ENCODE results near the gene UBASH3A.
"Not testable (repeated sequence)": the region's sequence is repeated elsewhere in the genome, so short reads cannot be mapped to it uniquely, and the experiment has no call there.

The UBASH3A gene

DNA sequence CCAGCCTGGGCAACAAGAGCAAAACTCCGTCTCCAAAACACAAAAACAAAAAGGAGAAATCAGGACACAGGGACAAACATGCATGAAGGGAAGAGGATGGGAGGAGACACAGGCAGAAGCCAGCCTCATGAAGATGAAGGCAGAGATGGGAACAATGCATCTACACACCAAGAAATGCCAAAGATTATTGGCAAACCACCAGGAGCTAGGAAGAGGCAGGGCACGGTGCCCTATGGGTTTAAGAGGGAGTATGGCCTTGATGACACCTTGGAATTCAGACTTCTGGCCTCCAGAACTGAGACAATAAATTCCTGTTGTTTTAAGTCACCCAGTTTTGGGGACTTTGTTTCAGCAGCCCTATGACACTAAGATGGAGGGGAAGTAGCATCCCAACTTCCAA, 13.0 kb upstream of the UBASH3A start:
- DNase-seq (ENCODE audit: low spot score) = peak; percentile 49

DNA sequence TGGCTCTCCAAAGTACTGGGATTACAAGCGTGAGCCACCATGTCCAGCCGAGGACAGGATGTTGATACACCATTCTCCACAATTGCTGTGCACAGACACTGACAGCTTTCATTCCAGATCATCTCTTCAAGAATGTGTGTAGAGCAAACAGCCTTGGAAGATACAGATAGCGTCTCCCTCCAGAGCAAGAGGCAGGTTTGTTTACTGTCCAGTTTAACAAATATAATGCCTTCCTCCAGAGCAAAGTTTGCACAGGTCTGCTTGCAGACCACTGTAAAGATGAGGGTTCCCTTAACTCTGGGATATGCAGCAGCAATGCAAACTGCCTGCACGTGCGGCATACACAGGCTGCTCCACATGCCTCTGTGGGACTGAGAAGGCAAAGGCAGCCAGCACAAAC, 12.4 kb upstream of the UBASH3A start:
- DNase-seq (ENCODE audit: low spot score) = no peak

DNA sequence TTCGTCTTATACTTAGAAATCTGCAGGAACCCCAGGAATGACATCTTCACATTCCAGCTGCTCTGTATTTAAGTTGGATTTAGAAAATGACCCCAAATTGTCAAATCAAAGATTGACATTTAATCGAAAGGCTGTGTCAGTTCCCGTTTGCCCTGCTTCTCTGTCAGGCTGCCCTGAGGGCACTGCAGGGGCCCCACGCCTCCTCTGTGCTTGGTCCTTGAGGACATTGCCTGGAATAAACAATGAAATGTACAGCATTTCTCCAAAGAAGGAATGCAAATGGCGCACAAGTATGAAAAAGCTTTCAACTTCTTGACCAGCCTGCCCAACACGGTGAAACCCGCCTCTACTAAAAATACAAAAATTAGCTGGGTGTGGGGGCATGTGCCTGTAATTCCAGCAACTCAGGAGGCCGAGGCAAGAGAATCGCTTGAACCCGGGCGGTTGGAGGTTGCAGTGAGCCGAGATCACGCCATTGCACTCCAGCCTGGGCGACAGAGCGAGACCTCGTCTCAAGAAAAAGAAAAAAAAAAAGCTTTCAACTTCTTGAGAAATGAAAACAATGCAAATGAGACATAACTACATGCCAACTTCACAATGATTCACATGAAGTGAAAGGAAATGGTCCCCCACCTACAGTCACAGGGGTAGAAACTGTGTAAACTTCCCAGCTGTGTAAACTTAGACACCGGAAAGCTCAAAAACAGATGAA, 10.8 kb upstream of the UBASH3A start:
- no peak for DNase-seq (ENCODE audit: low spot score)

DNA sequence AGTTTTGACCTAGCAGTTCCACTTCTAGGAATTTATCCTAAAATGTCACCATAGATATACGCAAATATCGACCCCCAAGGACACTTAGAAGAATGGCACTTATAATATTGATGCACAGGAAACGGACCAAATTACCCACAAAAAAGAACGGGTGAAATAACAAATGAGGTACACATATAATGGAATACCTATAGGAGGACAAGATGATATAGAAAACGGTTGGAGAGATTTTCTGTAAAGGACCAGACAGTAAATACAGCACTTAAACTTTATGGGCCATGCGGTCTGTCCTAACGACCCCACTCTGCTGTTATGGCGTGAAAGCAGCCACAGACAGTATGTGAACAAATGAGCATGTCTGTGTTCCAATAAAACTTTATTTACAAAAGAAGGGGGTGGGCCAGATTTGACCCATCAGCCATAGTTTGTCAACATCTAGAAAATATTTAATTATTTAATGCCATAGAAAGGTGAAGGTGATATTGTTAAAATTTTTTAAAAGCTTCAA, 10.2 kb upstream of the UBASH3A start:
- no peak for DNase-seq (ENCODE audit: low spot score)

DNA sequence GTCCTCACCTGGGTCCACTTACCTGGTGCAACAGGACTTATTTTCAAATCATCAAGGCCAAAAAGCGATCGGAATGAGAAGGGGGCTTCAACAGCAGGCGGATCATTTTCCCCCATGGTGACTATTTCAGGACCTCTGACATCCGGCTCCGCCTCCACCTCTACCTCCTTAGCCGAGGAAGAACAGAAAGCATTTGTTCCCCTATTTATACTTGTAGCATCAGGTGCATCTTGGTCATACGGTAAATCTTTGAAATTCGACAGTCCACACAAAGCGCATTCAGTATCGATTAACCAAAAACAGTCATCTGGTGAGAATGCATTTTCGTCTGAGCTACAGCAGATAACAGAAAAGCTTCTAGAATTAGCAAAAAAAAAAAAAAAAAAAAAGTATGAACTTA, 8.4 kb upstream of the UBASH3A start:
- no peak for DNase-seq (ENCODE audit: low spot score)

DNA sequence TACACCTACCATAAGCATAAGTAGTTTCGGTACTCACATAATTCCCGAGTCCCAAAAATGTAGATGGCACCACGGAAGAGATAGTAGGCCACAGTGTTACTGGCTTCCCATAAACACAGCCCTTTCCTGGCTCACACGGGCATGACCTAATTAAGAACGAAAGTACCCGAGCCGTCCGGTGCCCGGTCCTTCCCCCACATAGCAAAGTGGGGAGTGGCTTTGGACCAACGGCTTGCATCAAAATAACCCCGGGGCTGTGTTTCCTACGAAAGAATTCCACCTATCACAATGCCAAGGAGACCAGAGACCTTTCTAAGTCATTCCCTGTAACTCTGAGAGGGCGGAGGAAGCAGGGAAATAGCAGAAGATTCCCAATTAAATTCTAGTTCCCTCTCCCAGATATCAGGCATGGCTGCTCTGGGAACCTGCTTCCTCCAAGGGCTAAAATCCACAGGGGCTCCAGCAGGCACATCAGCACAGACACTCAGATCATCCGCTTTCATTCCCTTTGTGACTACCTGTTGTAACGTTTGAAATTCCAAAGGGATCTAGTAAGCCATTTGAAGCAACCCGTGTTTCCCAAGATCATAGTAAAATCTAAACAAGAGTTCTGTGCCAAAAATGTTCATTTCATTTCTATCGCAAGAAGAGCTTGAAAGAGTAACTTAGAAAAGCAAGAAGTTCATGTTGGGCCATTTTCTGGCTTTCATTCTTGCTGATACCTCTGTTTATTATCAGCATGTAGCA, 7.6 kb upstream of the UBASH3A start, which contains the start of gene TMPRSS3:
Gene TMPRSS3 (minus strand): TSS at position 148 of the 747 bp plus-strand sequence. CDS start 635 bp downstream, outside the sequence.
- DNase-seq (ENCODE audit: low spot score) = peak; percentile 78

DNA sequence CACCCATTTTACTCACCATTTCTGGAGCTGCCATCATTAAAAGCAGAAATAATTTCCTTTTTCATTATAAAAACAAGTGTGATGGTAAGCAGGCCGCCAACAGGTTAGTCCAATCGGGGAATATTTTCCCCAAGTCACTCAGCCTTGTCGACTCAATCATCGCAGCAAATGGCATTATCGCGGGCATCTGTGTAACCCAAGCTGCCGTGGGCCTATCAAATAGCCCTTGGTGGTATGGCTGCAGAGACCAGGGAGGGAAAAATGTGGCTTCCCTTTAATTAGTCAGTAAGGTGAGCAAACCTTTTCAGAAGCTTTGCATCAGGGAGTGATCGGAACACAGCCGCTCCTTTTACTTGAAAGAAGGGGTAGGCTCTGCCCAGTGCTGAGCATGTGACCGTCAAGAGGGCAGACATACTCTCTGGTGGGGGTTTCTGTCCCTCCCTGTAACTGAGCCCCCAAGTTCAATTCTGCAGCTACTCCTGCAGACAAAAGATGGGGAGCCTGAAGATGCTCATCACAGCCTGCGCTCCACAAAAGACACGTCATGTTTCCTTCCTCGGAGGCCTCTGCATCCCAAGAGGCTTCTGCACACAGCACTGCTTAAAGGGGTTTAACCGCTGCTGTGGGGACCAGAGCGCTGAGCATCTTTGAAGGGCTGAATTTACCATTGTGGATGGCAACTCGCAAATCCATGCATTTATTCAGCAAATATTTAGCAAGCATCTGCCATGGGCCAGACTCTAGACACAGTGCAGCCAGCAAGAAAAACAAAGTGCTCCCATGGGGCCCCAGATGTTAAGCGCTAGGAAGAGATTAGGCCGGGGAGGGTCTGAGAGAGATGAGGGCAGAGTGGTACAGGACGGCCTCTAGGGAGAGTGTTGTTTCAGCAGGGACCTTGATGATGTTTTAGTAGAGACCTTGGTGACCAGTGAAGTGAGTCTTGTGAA, 6.6 kb upstream of the UBASH3A start:
- DNase-seq (ENCODE audit: low spot score) = no peak

DNA sequence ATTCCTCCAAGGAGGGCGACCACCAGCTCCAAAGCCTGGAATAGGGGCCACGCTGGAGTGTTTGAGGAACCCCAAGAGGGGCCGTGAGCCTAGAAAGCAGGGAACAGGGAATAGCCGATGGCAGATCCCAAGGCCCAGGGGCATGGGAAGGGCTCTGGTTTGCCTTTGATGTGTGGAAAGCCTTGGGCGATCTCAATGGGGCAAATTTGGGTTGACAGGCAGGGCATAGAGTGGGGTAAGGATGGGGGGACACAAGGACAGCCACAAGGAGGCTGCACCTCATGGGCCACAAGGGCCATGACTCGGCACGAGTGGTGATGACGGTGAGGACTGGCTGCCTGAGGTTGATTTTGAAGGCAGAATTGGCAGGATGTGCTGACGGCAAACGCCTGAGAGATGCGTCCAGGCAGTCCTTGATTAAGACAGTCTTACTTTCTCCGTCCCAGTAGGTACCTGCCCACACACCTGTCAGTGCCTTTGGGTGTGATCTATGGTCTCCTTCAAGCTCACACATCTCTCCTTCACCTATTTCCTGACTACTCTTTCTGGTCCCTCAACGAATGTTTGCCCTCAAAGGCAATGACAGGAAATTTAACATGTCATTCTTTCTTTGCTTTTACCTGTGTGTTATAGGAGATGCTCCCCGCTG, 5.8 kb upstream of the UBASH3A start:
- no peak for DNase-seq (ENCODE audit: low spot score)

DNA sequence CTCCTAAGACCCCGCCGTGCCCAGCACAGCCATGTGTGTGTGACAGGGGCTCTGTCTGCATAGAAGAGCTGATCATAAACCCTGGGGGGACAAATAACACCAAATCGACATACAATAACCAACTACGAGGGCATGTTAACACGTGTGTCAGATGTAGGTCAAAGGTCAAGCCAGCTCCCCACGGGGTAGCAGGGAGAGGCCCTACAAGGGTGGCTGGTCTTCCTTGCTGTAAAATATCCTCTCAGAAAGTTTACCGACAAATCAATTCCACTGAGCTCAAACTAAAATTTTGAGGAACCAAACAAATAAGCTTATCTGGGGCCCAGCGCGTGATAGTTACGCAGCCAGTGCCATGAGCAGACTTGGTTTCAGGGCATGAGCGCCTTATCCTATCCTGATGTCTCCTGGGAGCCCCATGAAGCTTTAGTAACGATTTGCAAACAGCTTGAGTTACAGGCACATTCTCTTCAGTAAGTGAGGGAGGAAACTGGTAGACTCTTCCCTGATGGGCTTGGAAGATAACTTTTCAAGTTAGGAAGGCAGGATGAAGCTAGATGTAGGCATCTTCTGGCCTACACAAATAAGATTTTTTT, 5.2 kb upstream of the UBASH3A start:
- DNase-seq (ENCODE audit: low spot score) = no peak

DNA sequence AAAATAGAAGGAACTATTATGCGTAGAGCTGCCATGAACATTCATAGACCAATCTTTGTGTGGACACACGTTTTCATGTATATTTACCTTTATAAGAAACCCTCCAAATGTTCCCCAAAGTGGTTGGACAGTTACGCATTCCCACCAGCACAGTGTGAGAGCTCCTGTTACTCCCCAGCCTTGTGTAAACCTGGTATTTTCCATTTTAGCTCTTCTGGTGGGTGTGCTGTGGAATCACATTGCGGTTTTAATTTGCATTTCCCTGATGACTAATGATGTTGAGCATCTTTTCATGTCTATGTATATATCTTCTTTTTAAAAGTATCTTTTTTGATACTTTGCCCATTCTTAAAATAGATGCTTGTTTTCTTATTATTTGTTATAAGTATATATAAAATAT, 3.2 kb upstream of the UBASH3A start:
- no peak for DNase-seq (ENCODE audit: low spot score)

DNA sequence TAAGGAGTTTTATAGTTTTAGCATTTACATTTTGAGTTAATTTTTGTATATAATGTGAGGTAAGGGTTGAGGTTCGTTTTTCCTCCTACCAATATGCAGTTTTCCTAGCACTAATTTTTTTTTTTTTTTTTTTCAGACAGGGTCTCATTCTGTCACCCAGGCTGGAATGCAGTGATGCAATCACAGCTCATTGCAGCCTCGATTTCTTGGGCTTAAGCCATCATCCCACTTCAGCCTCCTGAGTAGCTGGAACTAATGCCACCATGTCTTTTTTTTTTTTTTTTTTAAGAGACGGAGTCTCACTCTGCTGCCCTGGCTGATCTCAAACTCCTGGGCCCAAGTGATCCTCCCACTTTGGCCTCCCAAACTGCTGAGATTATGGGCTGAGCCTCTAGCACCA, 2.5 kb upstream of the UBASH3A start:
- no peak for DNase-seq (ENCODE audit: low spot score)

DNA sequence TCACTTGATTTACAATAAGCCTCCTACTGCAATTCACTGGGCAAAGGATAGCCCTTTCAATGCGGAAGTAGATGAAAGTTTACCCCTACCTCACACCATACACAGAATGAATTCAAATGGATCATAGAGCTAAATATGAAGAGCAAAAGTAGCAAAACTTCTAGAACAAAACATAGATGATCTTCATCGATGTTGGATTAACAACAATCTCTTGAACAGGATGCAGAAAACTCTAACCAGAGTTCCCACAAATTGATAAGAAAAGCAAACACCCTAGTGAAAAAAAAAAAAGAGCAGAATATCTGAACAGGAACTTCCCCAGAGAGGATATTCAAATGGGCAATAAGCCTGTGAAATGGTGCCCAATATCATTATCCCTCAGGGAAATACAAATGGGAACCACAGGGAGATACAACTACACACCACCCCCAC, 1.9 kb upstream of the UBASH3A start:
- DNase-seq (ENCODE audit: low spot score) = no peak

DNA sequence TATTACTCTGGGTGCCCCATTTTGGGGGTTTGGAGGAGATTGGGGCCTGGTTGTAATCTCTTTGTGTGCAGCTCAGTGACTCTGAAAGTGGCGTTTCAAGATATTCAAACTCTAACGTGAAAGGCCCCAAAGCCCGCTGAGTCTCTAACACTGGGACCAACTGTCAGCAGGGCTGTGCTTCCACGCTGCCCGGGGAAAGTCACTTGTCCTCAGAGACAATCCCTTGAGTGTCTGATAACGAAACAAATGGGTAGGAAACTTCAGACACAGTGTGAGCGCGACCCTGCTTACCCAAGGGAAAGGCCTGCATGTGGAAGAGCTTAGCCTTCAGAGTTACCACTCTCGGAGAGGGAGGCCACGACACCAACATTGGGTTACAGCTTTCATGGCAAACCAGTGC, 837 bp downstream of the UBASH3A start:
- no peak for DNase-seq (ENCODE audit: low spot score)

DNA sequence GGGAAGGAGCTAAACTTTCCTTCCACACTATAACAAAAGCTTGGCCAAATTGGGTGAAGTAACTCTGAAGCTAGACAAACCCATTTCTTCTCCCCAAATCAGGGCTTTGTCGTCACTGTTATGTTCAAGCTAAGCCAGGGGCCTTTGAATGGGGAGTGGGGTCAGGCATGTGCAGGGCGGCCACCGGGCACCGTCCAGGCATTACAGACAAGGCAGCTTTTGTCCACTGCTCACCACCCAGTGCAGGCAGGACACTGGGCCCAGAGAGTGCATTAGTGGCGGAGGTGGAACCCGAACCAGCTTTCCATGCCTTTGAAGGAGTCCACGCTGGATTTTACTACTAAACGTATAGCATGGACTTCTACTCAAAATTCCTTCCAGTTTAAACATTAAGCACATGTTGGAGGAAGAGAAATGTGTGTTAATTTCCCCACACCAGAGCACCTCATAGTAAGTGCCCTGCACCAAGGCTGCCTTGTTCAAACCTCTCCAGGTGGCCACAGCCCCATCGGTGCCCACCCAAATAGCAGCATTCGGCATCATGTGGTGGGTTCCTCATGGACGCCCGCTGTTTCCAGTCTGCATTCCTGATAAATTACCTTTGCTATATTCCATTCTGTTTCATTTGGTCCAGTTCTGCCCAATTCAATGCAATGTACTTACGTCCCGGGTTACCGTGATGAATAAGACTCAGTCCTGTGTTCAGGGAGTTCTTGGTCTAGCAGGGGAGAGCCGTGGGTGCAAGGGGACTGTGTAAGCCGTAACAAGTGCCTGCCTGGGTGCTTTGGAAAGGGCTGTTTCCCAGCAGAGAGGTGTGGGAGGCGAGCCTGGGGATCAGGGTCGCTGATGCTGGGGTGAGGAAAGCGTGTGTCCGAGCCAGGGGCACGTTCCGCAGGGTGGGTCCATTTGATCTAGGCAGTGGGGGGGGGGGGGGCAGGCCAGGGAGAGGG, 1.6 kb downstream of the UBASH3A start:
- DNase-seq (ENCODE audit: low spot score) = no peak

DNA sequence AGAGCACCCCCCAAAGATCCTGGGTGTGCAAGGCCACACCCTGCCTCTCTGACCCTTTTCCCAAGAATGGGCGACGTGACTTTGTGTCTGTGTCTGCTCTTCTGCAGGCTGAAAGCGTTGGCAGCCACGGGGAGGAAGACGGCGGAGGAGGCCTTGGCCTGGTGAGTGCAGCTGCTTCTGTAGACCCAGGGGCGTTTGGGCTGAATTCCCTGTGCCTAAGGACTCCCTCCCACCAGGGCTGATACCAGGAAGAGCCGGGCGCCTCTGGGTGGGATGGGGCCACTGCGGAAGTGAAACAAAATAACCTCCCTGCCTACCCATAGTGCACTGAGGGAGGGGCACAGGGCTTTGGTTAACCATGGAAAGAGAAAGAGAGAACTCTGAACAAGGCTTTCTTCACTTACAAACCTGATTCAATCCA, 2.5 kb downstream of the UBASH3A start:
- DNase-seq (ENCODE audit: low spot score) = no peak

DNA sequence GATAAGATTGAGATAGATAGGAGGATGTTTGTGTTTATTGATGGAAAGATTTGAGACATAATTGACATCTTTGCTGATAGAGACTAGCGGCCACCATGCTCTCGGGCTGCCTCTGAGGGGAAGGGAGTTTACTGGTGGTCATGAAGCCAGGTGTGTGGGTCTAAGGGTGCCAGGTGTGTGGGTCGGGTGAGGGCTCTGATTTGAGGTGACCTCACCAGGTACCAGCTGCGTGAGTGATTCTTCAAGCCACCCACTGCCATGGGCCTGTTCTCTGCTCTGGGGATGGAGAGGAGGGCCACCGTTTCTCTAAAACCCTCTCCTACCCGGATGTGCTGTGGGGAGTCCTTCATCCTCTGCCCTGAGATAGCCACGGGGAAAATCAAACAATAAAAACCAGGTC, 3.2 kb downstream of the UBASH3A start:
- no peak for DNase-seq (ENCODE audit: low spot score)

DNA sequence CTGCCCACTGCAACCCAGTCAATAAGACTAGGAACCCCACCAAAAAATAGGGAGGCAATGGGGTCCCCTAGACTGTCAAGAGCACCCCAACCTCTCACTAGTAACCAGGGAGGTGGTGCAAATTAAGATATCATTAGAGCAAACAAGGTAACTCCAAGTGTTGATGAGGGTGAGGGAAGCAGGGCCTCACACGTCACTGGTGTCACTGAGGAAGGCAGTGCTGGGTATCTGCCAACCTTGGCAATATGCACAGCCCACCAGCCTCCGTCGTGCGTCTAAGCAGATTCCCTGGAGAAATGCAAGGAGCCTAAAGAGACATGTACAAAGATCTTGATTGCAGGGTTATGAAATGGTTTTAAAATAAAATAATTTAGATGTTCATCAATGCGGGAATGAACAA, 3.8 kb downstream of the UBASH3A start:
- DNase-seq (ENCODE audit: low spot score) = no peak

DNA sequence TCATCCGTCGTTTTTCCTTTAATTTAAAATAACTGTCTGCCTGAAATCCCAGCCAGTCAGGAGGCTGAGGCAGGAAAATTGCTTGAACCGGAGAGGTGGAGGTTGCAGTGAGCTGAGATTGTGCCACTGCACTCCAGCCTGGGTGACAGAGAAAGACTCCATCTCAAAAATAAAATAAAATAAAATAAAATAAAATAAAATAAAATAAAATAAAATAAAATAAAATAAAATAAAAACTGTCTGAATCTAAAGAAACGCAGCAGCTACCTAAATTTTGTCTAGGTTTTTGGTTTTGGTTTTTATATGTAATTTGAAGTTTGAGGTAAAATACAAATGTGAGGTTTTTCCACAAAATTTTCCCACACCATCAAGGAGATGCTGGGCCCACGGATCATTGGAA, 5.0 kb downstream of the UBASH3A start:
- not testable (repeated sequence) for DNase-seq (ENCODE audit: low spot score)

DNA sequence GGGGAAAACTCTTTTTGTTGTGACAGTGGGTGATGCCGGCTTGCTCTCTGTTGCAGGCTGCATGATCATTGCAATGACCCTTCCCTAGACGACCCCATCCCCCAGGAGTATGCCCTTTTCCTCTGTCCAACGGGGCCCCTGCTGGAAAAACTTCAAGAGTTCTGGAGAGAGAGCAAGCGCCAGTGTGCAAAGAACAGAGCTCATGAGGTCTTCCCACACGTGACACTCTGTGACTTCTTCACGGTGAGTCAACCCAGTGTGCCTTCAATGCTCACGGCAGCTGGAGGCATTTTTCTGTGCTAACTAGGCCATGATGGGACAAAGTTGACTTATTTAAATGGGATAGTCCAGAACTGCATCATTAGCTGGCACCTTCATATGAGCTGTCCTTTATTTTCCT, 5.7 kb downstream of the UBASH3A start:
- DNase-seq (ENCODE audit: low spot score) = no peak

DNA sequence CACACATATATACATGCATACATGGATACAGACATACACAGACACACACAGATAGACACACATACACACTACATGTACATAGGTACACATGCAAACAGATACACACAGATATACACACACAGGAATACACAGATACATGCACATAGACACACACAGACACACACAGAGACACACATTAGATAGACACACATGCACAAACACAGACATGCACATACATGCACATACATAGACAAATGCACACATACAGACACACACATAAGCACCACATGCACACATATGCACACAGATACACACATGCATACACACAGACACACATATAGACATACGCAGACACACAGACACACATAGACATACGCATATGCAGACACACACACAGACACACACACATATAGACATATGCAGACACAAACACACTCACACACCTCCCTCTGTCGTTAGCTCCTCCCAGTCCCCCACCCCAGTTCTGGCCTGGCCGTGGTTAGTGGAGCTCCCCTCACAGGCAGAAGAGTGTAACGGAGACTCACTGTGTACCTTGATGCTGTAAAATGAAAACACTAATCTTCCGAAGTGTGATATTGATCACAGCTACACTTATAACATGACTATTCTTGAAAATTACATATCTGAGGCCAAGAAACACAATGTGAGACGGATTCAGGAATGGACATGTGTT, 7.6 kb downstream of the UBASH3A start:
- no peak for DNase-seq (ENCODE audit: low spot score)

Data from LoVo (cell line).